ENCODE measurements around the gene PPFIA2. TPM values are rescaled to one million over a fixed set of nuclear protein-coding genes. Genes with fewer than 3 reads are reported as not detected.

Gene PPFIA2
- polyA plus RNA-seq (2012; rRNA removed) = 0.47 TPM in 1 of 2 replicates, not detected in the other
- 0.08 and 0.24 TPM in 2 replicates for polyA plus RNA-seq (2012; cell fraction: cytosol; rRNA removed)
- polyA plus RNA-seq (2012; cell fraction: nucleus; rRNA removed) = 0.12 and 0.35 TPM in 2 replicates

DNA sequence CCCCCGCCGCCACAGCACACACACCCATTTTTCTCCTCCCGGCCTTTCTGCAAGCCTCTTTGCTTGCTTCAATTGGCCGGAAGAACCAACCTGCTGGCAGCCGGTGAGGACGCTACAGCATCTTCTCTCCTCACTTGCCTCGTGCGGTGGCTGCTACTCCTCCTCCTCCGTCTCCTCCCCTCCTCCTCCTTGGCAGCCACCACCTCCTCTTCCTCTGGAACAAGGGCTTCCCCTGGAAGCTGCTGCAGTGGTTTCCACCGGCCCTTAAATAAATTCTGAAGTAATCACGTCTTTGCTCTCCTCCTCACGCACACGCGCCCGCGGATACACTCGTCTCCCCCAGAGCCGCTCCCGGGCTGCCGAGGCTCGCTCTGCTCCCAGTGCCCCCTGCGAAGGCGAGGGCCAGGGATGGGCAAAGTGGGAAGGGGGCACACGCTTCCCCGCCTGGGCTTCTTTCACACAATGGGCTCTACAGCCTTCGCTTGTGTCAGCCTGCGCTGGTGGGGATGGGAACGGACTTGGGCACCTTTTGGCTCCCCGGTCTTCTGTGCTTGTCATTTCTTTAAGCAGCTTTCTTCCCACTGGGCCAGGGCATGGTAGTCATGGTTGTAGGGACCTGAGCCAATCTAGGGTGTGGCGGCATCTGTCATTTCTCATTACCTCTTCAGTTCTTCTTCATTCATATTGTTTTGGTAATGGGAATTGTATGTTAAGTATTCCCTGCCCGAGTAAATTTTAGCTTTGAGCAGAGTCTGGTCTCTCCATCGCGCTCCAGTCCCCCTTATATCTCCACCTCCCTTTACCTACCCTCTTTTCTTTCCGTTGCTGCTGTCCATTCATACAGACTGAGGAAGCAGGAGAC lies at the start of gene PPFIA2:
Gene PPFIA2, minus strand, starts transcription at position 161 of the 862 bp plus-strand sequence.
- Histone ChIP-seq H3K79me2 (ENCODE audit: insufficient read depth) (no peaks in the 10 kb centered on the region), H3K27ac (ENCODE audit: low read depth in 2 of 2, low read length in 1 of 2) (no peak within 1 kb of the TSS), H3K4me2 (peak within 1 kb of the TSS; percentile 93), H3K9me2 (no peaks in the 10 kb centered on the region), H3K4me3 (ENCODE audit: low read depth in 2 of 2, low read length in 1 of 2) (peak within 1 kb of the TSS; percentile 48 to 66), H3K4me1 (ENCODE audit: control insufficient read depth in 1 of 2, insufficient read depth in 2 of 2, low read depth in 1 of 2, low read length in 1 of 2) (no peaks in the 10 kb centered on the region; a peak in 2 of 4 replicates), H2AFZ (ENCODE audit: low read depth) (peak within 1 kb of the TSS; percentile 91), H3K27me3 (ENCODE audit: insufficient read depth) (peaks cover 18% of the 10 kb centered on the region; the same call in 1 of the 2 replicates), H3F3A (replicated peaks; ENCODE audit: insufficient read depth) (no peaks in the 10 kb centered on the region), H3K9ac (no peak within 1 kb of the TSS), H3K9me3 (no peaks in the 10 kb centered on the region), H4K20me1 (ENCODE audit: insufficient read depth) (no peaks in the 10 kb centered on the region), H3K36me3 (replicated peaks in 1 of 2; ENCODE audit: control insufficient read depth in 1 of 2, insufficient read depth in 2 of 2, low read length in 1 of 2) (no peaks in the 10 kb centered on the region)
- ChIA-PET CTCF (interaction anchor here (0.7 to 1.1 kb wide), 3 partner anchors 10 to 363 kb away, joined by 3 read pairs; no protein-coding TSS in a partner anchor), POLR2A (no interaction called here)
- WGBS (ENCODE audit: low lambda C conversion rate) = 3% methylated on average over 28 of the region's 34 CpGs
- TF ChIP-seq RCOR1 (IDR thresholded peaks at IDR 0.05; ENCODE audit: low read length) (no peak), FOSL2 (IDR thresholded peaks at IDR 0.05; ENCODE audit: borderline replicate concordance, low read depth) (no peak), MXI1 (IDR thresholded peaks at IDR 0.05; ENCODE audit: low read depth, low read length) (peak; percentile 24; the same call in 1 of the 2 replicates)
- TF ChIP-seq, protein P1, sequence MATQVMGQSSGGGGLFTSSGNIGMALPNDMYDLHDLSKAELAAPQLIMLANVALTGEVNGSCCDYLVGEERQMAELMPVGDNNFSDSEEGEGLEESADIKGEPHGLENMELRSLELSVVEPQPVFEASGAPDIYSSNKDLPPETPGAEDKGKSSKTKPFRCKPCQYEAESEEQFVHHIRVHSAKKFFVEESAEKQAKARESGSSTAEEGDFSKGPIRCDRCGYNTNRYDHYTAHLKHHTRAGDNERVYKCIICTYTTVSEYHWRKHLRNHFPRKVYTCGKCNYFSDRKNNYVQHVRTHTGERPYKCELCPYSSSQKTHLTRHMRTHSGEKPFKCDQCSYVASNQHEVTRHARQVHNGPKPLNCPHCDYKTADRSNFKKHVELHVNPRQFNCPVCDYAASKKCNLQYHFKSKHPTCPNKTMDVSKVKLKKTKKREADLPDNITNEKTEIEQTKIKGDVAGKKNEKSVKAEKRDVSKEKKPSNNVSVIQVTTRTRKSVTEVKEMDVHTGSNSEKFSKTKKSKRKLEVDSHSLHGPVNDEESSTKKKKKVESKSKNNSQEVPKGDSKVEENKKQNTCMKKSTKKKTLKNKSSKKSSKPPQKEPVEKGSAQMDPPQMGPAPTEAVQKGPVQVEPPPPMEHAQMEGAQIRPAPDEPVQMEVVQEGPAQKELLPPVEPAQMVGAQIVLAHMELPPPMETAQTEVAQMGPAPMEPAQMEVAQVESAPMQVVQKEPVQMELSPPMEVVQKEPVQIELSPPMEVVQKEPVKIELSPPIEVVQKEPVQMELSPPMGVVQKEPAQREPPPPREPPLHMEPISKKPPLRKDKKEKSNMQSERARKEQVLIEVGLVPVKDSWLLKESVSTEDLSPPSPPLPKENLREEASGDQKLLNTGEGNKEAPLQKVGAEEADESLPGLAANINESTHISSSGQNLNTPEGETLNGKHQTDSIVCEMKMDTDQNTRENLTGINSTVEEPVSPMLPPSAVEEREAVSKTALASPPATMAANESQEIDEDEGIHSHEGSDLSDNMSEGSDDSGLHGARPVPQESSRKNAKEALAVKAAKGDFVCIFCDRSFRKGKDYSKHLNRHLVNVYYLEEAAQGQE (IDR thresholded peaks at IDR 0.05; ENCODE audit: low read depth, low read length) = no peak
- TF ChIP-seq, protein P2, sequence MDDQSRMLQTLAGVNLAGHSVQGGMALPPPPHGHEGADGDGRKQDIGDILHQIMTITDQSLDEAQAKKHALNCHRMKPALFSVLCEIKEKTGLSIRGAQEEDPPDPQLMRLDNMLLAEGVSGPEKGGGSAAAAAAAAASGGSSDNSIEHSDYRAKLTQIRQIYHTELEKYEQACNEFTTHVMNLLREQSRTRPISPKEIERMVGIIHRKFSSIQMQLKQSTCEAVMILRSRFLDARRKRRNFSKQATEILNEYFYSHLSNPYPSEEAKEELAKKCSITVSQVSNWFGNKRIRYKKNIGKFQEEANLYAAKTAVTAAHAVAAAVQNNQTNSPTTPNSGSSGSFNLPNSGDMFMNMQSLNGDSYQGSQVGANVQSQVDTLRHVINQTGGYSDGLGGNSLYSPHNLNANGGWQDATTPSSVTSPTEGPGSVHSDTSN (IDR thresholded peaks at IDR 0.05) = no peak
- peak; percentile 60 for DNase-seq

DNA sequence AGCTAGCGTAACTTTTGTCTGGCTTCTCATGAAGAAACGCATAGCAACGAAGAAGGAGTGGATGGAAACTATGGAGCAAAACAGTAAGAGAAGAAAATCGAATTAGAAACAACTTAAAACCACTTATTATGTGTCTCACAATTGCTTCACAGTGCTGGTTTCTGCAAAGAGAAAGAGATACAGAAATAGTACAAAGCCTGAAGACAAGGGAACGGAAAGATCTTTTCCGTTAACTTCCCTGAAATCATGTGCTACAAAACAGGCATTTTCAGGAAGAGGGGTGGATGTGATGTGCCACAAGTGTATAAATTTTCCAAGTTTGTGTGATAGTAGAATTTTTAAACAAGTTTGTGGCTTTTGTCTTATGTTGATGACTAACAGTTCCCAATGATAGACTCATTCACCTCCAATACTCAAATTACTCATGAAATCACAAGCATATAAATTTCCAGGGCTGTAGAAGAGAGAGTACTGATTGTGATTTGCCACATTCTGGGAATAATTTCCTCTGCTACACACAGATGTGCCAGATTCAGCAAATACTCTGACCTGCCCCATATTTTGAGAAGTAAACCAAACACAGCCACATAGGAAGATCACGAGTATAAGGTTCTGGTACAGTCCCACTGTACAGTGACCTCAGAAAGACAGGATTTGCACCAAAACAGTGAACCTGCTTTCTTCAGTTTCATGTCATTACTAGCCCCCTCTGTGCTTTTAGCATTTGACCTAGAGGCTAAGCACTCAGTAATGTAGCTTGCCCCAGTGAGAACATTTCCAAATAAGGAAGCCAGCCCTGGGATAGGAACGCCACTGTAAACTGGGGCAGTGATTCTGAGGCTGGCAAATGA lies 41.4 kb upstream of the PPFIA2 start:
- Histone ChIP-seq H4K20me1 (ENCODE audit: insufficient read depth) (no peaks in the 10 kb centered on the region), H3K79me2 (ENCODE audit: insufficient read depth) (no peaks in the 10 kb centered on the region), H3K4me3 (ENCODE audit: low read depth in 2 of 2, low read length in 1 of 2) (no peak overlapping the region), H3K9me2 (no peaks in the 10 kb centered on the region), H3K9me3 (no peaks in the 10 kb centered on the region), H3F3A (replicated peaks; ENCODE audit: insufficient read depth) (no peaks in the 10 kb centered on the region), H3K27me3 (ENCODE audit: insufficient read depth) (no peaks in the 10 kb centered on the region), H3K4me2 (no peak overlapping the region), H3K36me3 (replicated peaks in 1 of 2; ENCODE audit: control insufficient read depth in 1 of 2, insufficient read depth in 2 of 2, low read length in 1 of 2) (no peaks in the 10 kb centered on the region), H3K27ac (ENCODE audit: low read depth in 2 of 2, low read length in 1 of 2) (no peak overlapping the region; a peak in 1 of 4 replicates), H3K9ac (no peak overlapping the region), H2AFZ (ENCODE audit: low read depth) (no peak overlapping the region), H3K4me1 (ENCODE audit: control insufficient read depth in 1 of 2, insufficient read depth in 2 of 2, low read depth in 1 of 2, low read length in 1 of 2) (peaks cover 0 to 3% of the 10 kb centered on the region in 2 experiments; a peak in 1 of 4 replicates)
- ChIA-PET CTCF (no interaction called here), POLR2A (no interaction called here)
- no peak for DNase-seq
- WGBS (ENCODE audit: low lambda C conversion rate) = 27% methylated on average over 8 of the region's 8 CpGs
- TF ChIP-seq SMC3 (IDR thresholded peaks at IDR 0.05; ENCODE audit: low read depth, low read length) = no peak
- TF ChIP-seq, protein P3, sequence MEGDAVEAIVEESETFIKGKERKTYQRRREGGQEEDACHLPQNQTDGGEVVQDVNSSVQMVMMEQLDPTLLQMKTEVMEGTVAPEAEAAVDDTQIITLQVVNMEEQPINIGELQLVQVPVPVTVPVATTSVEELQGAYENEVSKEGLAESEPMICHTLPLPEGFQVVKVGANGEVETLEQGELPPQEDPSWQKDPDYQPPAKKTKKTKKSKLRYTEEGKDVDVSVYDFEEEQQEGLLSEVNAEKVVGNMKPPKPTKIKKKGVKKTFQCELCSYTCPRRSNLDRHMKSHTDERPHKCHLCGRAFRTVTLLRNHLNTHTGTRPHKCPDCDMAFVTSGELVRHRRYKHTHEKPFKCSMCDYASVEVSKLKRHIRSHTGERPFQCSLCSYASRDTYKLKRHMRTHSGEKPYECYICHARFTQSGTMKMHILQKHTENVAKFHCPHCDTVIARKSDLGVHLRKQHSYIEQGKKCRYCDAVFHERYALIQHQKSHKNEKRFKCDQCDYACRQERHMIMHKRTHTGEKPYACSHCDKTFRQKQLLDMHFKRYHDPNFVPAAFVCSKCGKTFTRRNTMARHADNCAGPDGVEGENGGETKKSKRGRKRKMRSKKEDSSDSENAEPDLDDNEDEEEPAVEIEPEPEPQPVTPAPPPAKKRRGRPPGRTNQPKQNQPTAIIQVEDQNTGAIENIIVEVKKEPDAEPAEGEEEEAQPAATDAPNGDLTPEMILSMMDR (IDR thresholded peaks at IDR 0.05) = no peak
- TF ChIP-seq RAD21 (IDR thresholded peaks at IDR 0.05; ENCODE audit: low read length) = no peak
- TF ChIP-seq RXRA (IDR thresholded peaks at IDR 0.05; ENCODE audit: borderline replicate concordance, low read depth) = no peak
- no peak for TF ChIP-seq TCF12 (IDR thresholded peaks at IDR 0.05)
- TF ChIP-seq, protein P4, sequence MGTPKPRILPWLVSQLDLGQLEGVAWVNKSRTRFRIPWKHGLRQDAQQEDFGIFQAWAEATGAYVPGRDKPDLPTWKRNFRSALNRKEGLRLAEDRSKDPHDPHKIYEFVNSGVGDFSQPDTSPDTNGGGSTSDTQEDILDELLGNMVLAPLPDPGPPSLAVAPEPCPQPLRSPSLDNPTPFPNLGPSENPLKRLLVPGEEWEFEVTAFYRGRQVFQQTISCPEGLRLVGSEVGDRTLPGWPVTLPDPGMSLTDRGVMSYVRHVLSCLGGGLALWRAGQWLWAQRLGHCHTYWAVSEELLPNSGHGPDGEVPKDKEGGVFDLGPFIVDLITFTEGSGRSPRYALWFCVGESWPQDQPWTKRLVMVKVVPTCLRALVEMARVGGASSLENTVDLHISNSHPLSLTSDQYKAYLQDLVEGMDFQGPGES (IDR thresholded peaks at IDR 0.05; ENCODE audit: low read depth, low read length) = no peak
- no peak for TF ChIP-seq TEAD4 (IDR thresholded peaks at IDR 0.05; ENCODE audit: borderline replicate concordance, insufficient read depth)
- TF ChIP-seq YY1 (IDR thresholded peaks at IDR 0.05; ENCODE audit: low read depth) = no peak
- TF ChIP-seq, protein P5, sequence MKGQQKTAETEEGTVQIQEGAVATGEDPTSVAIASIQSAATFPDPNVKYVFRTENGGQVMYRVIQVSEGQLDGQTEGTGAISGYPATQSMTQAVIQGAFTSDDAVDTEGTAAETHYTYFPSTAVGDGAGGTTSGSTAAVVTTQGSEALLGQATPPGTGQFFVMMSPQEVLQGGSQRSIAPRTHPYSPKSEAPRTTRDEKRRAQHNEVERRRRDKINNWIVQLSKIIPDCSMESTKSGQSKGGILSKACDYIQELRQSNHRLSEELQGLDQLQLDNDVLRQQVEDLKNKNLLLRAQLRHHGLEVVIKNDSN (IDR thresholded peaks at IDR 0.05; ENCODE audit: borderline replicate concordance, low read depth) = no peak
- TF ChIP-seq POLR2AphosphoS5 (IDR thresholded peaks at IDR 0.05; ENCODE audit: low read depth, low read length) = no peak
- TF ChIP-seq JUND (IDR thresholded peaks at IDR 0.05) = no peak
